H1 (cell line): ENCODE data around the gene PRTN3. TPM values are rescaled to one million over a fixed set of nuclear protein-coding genes. Genes with fewer than 3 reads are reported as not detected.

Experiments
- CTCF ChIA-PET: fragments of 300-600 bp; sonication (Branson Sonifier 250); formaldehyde crosslinking; loops from one replicate; lab custom pipeline; 2021; ENCODE audit not compliant: partially characterized antibody; lab: Charles Lee
- POLR2A ChIA-PET: fragments of 300-600 bp; sonication (Branson Sonifier 250); formaldehyde crosslinking; loops from one replicate; lab custom pipeline; 2021; ENCODE audit warnings: inconsistent platforms; ENCODE audit not compliant: partially characterized antibody; lab: Charles Lee
- DNase-seq, 2 experiments: peaks; one replicate each; pipeline versions ENCODE4 v3.0.0 to v3.0.0-alpha.2; 2010 to 2022; ENCODE audit warnings: low spot score in 2 of 2, low read depth in 1 of 2, mixed read lengths in 1 of 2
- FAIRE-seq: peaks from 2 replicates; lab custom pipeline; 2011; peaks lifted over from hg19 to GRCh38; lab: Jason Lieb, UNC
- H2AFZ ChIP-seq: 2 replicates; pipeline ENCODE4 v1.8.1; 2012; ENCODE audit warnings: low read length, inconsistent platforms
- H2AK5ac ChIP-seq: 2 replicates; pipeline ENCODE4 v1.6.1; 2013; ENCODE audit warnings: low read depth, low read length
- H2BK120ac ChIP-seq: replicated peaks from 2 replicates; pipeline ENCODE3; 2013; ENCODE audit warnings: low read depth, low read length, inconsistent platforms
- H2BK12ac ChIP-seq: 2 replicates; pipeline ENCODE4 v1.6.1; 2013; ENCODE audit warnings: low read depth, low read length
- H2BK15ac ChIP-seq: 2 replicates; pipeline ENCODE4 v1.6.1; 2013; ENCODE audit warnings: low read length
- H2BK20ac ChIP-seq: 2 replicates; pipeline ENCODE4 v1.6.1; 2013; ENCODE audit warnings: low read length
- H2BK5ac ChIP-seq: 2 replicates; pipeline ENCODE4 v1.6.1; 2013; ENCODE audit warnings: low read depth, low read length
- H3K14ac ChIP-seq: 2 replicates; pipeline ENCODE4 v1.6.1; 2013; ENCODE audit warnings: inconsistent platforms; ENCODE audit not compliant: insufficient read length
- H3K18ac ChIP-seq: 2 replicates; pipeline ENCODE4 v1.6.1; 2013; ENCODE audit warnings: low read length; ENCODE audit errors: extremely low read depth
- H3K23ac ChIP-seq: 2 replicates; pipeline ENCODE4 v1.6.1; 2013; ENCODE audit warnings: inconsistent platforms; ENCODE audit not compliant: insufficient read length
- H3K23me2 ChIP-seq: 2 replicates; pipeline ENCODE4 v1.6.1; 2013; ENCODE audit warnings: low read depth, low read length
- H3K27ac ChIP-seq: 2 replicates; pipeline ENCODE4 v1.6.1; 2011; ENCODE audit warnings: low read depth, low read length, inconsistent platforms
- H3K27me3 ChIP-seq, 4 experiments: replicated peaks in 1 of 4; 1 replicate in 1 of 4; 2 replicates in 3 of 4; pipeline versions ENCODE4 v1.6.1 to v1.8.1; 2011 to 2013; ENCODE audit warnings: low read length in 3 of 4, mild to moderate bottlenecking in 3 of 4, inconsistent platforms in 2 of 4, mixed read lengths in 2 of 4, moderate library complexity in 1 of 4; ENCODE audit not compliant: control insufficient read depth in 3 of 4, insufficient read depth in 3 of 4; ENCODE audit errors: extremely low read depth in 1 of 4
- H3K36me3 ChIP-seq, 4 experiments: 2 replicates each; pipeline versions ENCODE4 v1.6.1 to v1.8.1; 2011 to 2013; ENCODE audit warnings: mild to moderate bottlenecking in 4 of 4, low read length in 3 of 4, moderate library complexity in 2 of 4, control low read depth in 1 of 4, inconsistent platforms in 1 of 4; ENCODE audit not compliant: insufficient read depth in 4 of 4, control insufficient read depth in 2 of 4
- H3K4ac ChIP-seq: replicated peaks from 2 replicates; pipeline ENCODE3; 2013; ENCODE audit warnings: low read length, low read depth, mixed read lengths, inconsistent platforms; ENCODE audit not compliant: insufficient read length
- H3K4me1 ChIP-seq, 4 experiments: replicated peaks in 1 of 4; 1 replicate in 1 of 4; 2 replicates in 3 of 4; pipeline versions ENCODE4 v1.6.1 to v1.8.1; 2011 to 2013; ENCODE audit warnings: low read length in 3 of 4, inconsistent platforms in 2 of 4, mixed read lengths in 1 of 4; ENCODE audit not compliant: insufficient read depth in 4 of 4, control insufficient read depth in 3 of 4
- H3K4me2 ChIP-seq, 2 experiments: 2 replicates each; pipeline versions ENCODE4 v1.6.1 to v1.8.1; 2011 to 2013; ENCODE audit warnings: low read depth in 2 of 2, low read length in 2 of 2, control low read depth in 1 of 2, inconsistent platforms in 1 of 2, mild to moderate bottlenecking in 1 of 2; ENCODE audit not compliant: insufficient read depth in 1 of 2
- H3K4me3 ChIP-seq, 4 experiments: fragments of 200-600, 300-600 bp in 1 of 4; sonication (generic), shearing (Covaris generic), sonication (Bioruptor Twin) in 1 of 4; 2 replicates each; pipeline versions ENCODE4 v1.5.1 to v1.8.1; 2011 to 2016; ENCODE audit warnings: low read length in 4 of 4, low read depth in 3 of 4, control low read depth in 2 of 4, inconsistent platforms in 2 of 4, mild to moderate bottlenecking in 2 of 4, mixed read lengths in 1 of 4, moderate library complexity in 1 of 4; ENCODE audit not compliant: insufficient read depth in 2 of 4; ENCODE audit errors: extremely low read depth in 1 of 4
- H3K56ac ChIP-seq: replicated peaks from 2 replicates; pipeline ENCODE3; 2013; ENCODE audit warnings: low read depth, mild to moderate bottlenecking, mixed read lengths, low read length, inconsistent platforms; ENCODE audit not compliant: insufficient read length
- H3K79me1 ChIP-seq: 2 replicates; pipeline ENCODE4 v1.6.1; 2013; ENCODE audit warnings: low read depth, low read length, control low read depth
- H3K79me2 ChIP-seq, 2 experiments: 2 replicates each; pipeline versions ENCODE4 v1.6.1 to v1.8.1; 2012 to 2013; ENCODE audit warnings: low read length in 2 of 2, mild to moderate bottlenecking in 2 of 2, inconsistent platforms in 1 of 2; ENCODE audit not compliant: insufficient read depth in 2 of 2, control insufficient read depth in 1 of 2
- H3K9ac ChIP-seq, 4 experiments: replicated peaks in 1 of 4; 1 replicate in 1 of 4; 2 replicates in 3 of 4; pipeline versions ENCODE4 v1.6.1 to v1.8.1; 2011 to 2013; ENCODE audit warnings: low read depth in 3 of 4, low read length in 3 of 4, control low read depth in 2 of 4, mild to moderate bottlenecking in 2 of 4, moderate library complexity in 2 of 4, inconsistent platforms in 1 of 4; ENCODE audit errors: extremely low read depth in 1 of 4
- H3K9me3 ChIP-seq, 2 experiments: 2 replicates each; pipeline versions ENCODE4 v1.6.1 to v1.8.1; 2012 to 2013; ENCODE audit warnings: mild to moderate bottlenecking in 2 of 2, moderate library complexity in 2 of 2, control low read depth in 1 of 2, inconsistent platforms in 1 of 2, low read depth in 1 of 2, low read length in 1 of 2, mixed read lengths in 1 of 2; ENCODE audit not compliant: insufficient read depth in 2 of 2
- H4K20me1 ChIP-seq, 2 experiments: replicated peaks in 1 of 2; 2 replicates each; pipeline versions ENCODE3 to v1.8.1; 2011 to 2013; ENCODE audit warnings: inconsistent platforms in 2 of 2, low read length in 2 of 2, mild to moderate bottlenecking in 1 of 2; ENCODE audit not compliant: insufficient read depth in 2 of 2, control insufficient read depth in 1 of 2
- H4K5ac ChIP-seq: 2 replicates; pipeline ENCODE4 v1.6.1; 2013; ENCODE audit warnings: low read length, low read depth, mixed read lengths, inconsistent platforms; ENCODE audit not compliant: insufficient read length
- H4K8ac ChIP-seq: 2 replicates; pipeline ENCODE4 v1.8.0; 2013; ENCODE audit warnings: mild to moderate bottlenecking, moderate library complexity, low read length, inconsistent platforms; ENCODE audit not compliant: insufficient read depth; ENCODE audit errors: extremely low read depth
- H4K91ac ChIP-seq: replicated peaks from 2 replicates; pipeline ENCODE3; 2013; ENCODE audit warnings: low read length, mixed read lengths, inconsistent platforms; ENCODE audit not compliant: insufficient read length
- KDM1A ChIP-seq: fragments of 200-600, 300-600 bp; sonication (generic); IDR thresholded peaks from 2 replicates; pipeline ENCODE4 v1.7.1; 2016; ENCODE audit warnings: mild to moderate bottlenecking, low read length, borderline replicate concordance
- MAX ChIP-seq: IDR thresholded peaks from 2 replicates; pipeline ENCODE4 v1.6.1; 2012; ENCODE audit warnings: inconsistent platforms
- TAF1 ChIP-seq: IDR thresholded peaks from 2 replicates; pipeline ENCODE4 v1.6.1; 2011; ENCODE audit warnings: mild to moderate bottlenecking, low read depth, low read length
- WGBS, 2 experiments: shearing (Covaris generic) in 1 of 2; methylation state at CpG; one replicate each; pipeline versions ENCODE4 v1.1.6 to v1.1.7; 2013 to 2015; ENCODE audit warnings: low lambda C conversion rate in 2 of 2, mixed read lengths in 2 of 2, inconsistent platforms in 1 of 2, low coverage in 1 of 2, missing lambda C conversion rate in 1 of 2; ENCODE audit not compliant: insufficient replicate concordance in 2 of 2, insufficient coverage in 1 of 2, insufficient read length in 1 of 2; ENCODE audit errors: extremely low coverage in 1 of 2, missing lambda C conversion rate in 1 of 2; 5-methylcytosine and 5-hydroxymethylcytosine counted together
- polyA plus RNA-seq, 7 experiments: library from polyadenylated mRNA; depleted of rRNA in 3 of 7; stranded (reverse) in 5 of 7; unstranded in 2 of 7; fragments of >200 nt in 5 of 7; fragments of 200-250 nt in 2 of 7; gene quantifications; 1 replicate in 5 of 7; 2 replicates in 1 of 7; 4 replicates in 1 of 7; pipeline versions ENCODE4 v1.2.1 to v1.2.3, GENCODE V29; 2011 to 2013; ENCODE audit warnings: missing spikeins in 2 of 7, mixed read lengths in 2 of 7
- total RNA-seq: library from RNA; stranded (reverse); fragmentation: NEBNext Ultra II Directional; extraction: Animal tissue kit (Norgen Biotek cat#: 25700); gene quantifications from 2 replicates; pipeline ENCODE4 v1.2.1, GENCODE V29; 2021

PRTN3 gene
- total and polyA plus RNA-seq, 2 of the 8 experiments (the other 6 are each of a cell fraction or from before 2014, with no cell fraction given) = 0.39 to 2.1 TPM

GRCh38 chr19:844546-844971 lies 3.8 kb downstream of the PRTN3 start:
- no peaks in the 10 kb centered on the region for H3K79me1 ChIP-seq
- no peak overlapping the region for H3K4me3 ChIP-seq
- H3K79me2 ChIP-seq = no peaks in the 10 kb centered on the region
- H4K91ac ChIP-seq = no peak overlapping the region
- 58% methylated on average over 9 of the region's 11 CpGs; no CpG with 5 or more reads in 1 of the 2 experiments for WGBS, 2 experiments
- H3K27ac ChIP-seq = no peak overlapping the region
- no peak overlapping the region for H2BK12ac ChIP-seq
- peaks cover 7 to 21% (median 16%) of the 10 kb centered on the region in 4 experiments for H3K27me3 ChIP-seq
- no peak overlapping the region for H4K8ac ChIP-seq
- H3K9me3 ChIP-seq = no peaks in the 10 kb centered on the region
- no peak for FAIRE-seq
- no peak overlapping the region for H2AK5ac ChIP-seq
- H4K20me1 ChIP-seq = no peaks in the 10 kb centered on the region
- H3K4ac ChIP-seq = peak overlapping the region; percentile 78
- no peak overlapping the region for H3K23ac ChIP-seq
- DNase-seq = no peak
- no peak overlapping the region for H3K56ac ChIP-seq
- CTCF ChIA-PET = interaction anchor here (0.7 to 3.1 kb wide), 3 partner anchors 11 to 72 kb away, joined by 3 to 18 read pairs (median 3); no protein-coding TSS in a partner anchor
- TF ChIP-seq MAX (peak; percentile 50; the same call in 1 of the 2 replicates), KDM1A (0 out of 2 replicates have a peak, but pooled peaks have one; percentile 29), TAF1 (no peak)
- POLR2A ChIA-PET = no interaction called here
- H2AFZ ChIP-seq = no peak overlapping the region; the same call in 1 of the 2 replicates
- peaks cover 6% of the 10 kb centered on the region; the same call in 1 of the 2 replicates for H3K23me2 ChIP-seq
- no peak overlapping the region; a peak in 1 of 4 replicates for H3K4me2 ChIP-seq
- no peak overlapping the region for H2BK15ac ChIP-seq
- H4K5ac ChIP-seq = peak overlapping the region; percentile 60
- H3K18ac ChIP-seq = no peak overlapping the region
- no peak overlapping the region; a peak in 1 of 7 replicates for H3K9ac ChIP-seq
- peak overlapping the region; percentile 94 for H3K14ac ChIP-seq
- H2BK5ac ChIP-seq = no peak overlapping the region
- H2BK120ac ChIP-seq = no peak overlapping the region
- H2BK20ac ChIP-seq = no peak overlapping the region
- H3K4me1 ChIP-seq = peaks cover 0 to 6% (median 4%) of the 10 kb centered on the region in 4 experiments; a peak in 4 of 7 replicates
- H3K36me3 ChIP-seq = no peaks in the 10 kb centered on the region
